H9 (cell line): ENCODE results near the gene CDC5L. TPM values are rescaled to one million over a fixed set of nuclear protein-coding genes. Genes with fewer than 3 reads are reported as not detected.

ENCODE experiments used
- DNase-seq: peaks from one replicate; pipeline ENCODE4 v3.0.0-alpha.2; 2017
- H2AFZ ChIP-seq: one replicate; pipeline ENCODE4 v1.6.1; 2013; ENCODE audit warnings: mild to moderate bottlenecking, low read length, control low read depth, moderate library complexity
- H2AK5ac ChIP-seq: 2 replicates; pipeline ENCODE4 v1.6.1; 2013; ENCODE audit warnings: low read length, control low read depth, mixed read lengths; ENCODE audit not compliant: insufficient read length
- H2BK120ac ChIP-seq: one replicate; pipeline ENCODE4 v1.6.1; 2013; ENCODE audit warnings: low read depth, mild to moderate bottlenecking, low read length, control low read depth, inconsistent platforms; ENCODE audit not compliant: poor library complexity, severe bottlenecking
- H2BK12ac ChIP-seq: 2 replicates; pipeline ENCODE4 v1.6.1; 2013; ENCODE audit warnings: low read length, control low read depth, mixed read lengths, low read depth; ENCODE audit not compliant: insufficient read length
- H2BK15ac ChIP-seq: 2 replicates; pipeline ENCODE4 v1.6.1; 2013; ENCODE audit warnings: low read depth, low read length, control low read depth
- H2BK20ac ChIP-seq: one replicate; pipeline ENCODE4 v1.6.1; 2013; ENCODE audit warnings: low read depth, mild to moderate bottlenecking, low read length, control low read depth, inconsistent platforms; ENCODE audit not compliant: poor library complexity, severe bottlenecking
- H2BK5ac ChIP-seq: 2 replicates; pipeline ENCODE4 v1.6.1; 2013; ENCODE audit warnings: low read length, control low read depth, mixed read lengths; ENCODE audit not compliant: insufficient read length
- H3K14ac ChIP-seq: 2 replicates; pipeline ENCODE4 v1.6.1; 2013; ENCODE audit warnings: low read length, control low read depth; ENCODE audit not compliant: insufficient read depth
- H3K18ac ChIP-seq: 2 replicates; pipeline ENCODE4 v1.6.1; 2013; ENCODE audit warnings: low read depth, mild to moderate bottlenecking, mixed read lengths, low read length, control low read depth; ENCODE audit not compliant: insufficient read length
- H3K23ac ChIP-seq: 2 replicates; pipeline ENCODE4 v1.6.1; 2013; ENCODE audit warnings: low read length, control low read depth, mixed read lengths, low read depth; ENCODE audit not compliant: insufficient read length
- H3K23me2 ChIP-seq: 2 replicates; pipeline ENCODE4 v1.6.1; 2013; ENCODE audit warnings: low read depth, mild to moderate bottlenecking, mixed read lengths, low read length, control low read depth; ENCODE audit not compliant: insufficient read length, poor library complexity, severe bottlenecking
- H3K27ac ChIP-seq: 2 replicates; pipeline ENCODE4 v1.5.1; 2013; ENCODE audit warnings: low read length, control low read depth, mixed read lengths, low read depth; ENCODE audit not compliant: insufficient read length
- H3K27me3 ChIP-seq: 2 replicates; pipeline ENCODE4 v1.6.1; 2013; ENCODE audit warnings: low read length, control low read depth, inconsistent platforms; ENCODE audit not compliant: insufficient read depth
- H3K4ac ChIP-seq: 2 replicates; pipeline ENCODE4 v1.6.1; 2013; ENCODE audit warnings: low read depth, mild to moderate bottlenecking, control low read depth, inconsistent platforms, low read length, moderate library complexity
- H3K4me1 ChIP-seq: 2 replicates; pipeline ENCODE4 v1.6.1; 2013; ENCODE audit warnings: low read length, control low read depth, inconsistent platforms; ENCODE audit not compliant: insufficient read depth
- H3K4me2 ChIP-seq: 2 replicates; pipeline ENCODE4 v1.6.1; 2013; ENCODE audit warnings: low read length, control low read depth, mixed read lengths; ENCODE audit not compliant: insufficient read length, insufficient read depth
- H3K56ac ChIP-seq: 2 replicates; pipeline ENCODE4 v1.6.1; 2013; ENCODE audit warnings: low read depth, mild to moderate bottlenecking, mixed read lengths, low read length, control low read depth; ENCODE audit not compliant: insufficient read length
- H3K79me1 ChIP-seq: 2 replicates; pipeline ENCODE4 v1.6.1; 2013; ENCODE audit warnings: low read depth, mild to moderate bottlenecking, moderate library complexity, low read length, control low read depth, inconsistent platforms; ENCODE audit not compliant: insufficient read depth, poor library complexity, severe bottlenecking
- H3K79me2 ChIP-seq: 2 replicates; pipeline ENCODE4 v1.6.1; 2013; ENCODE audit warnings: low read length, control low read depth, inconsistent platforms; ENCODE audit not compliant: insufficient read depth
- H3K9ac ChIP-seq: 2 replicates; pipeline ENCODE4 v1.6.1; 2013; ENCODE audit warnings: low read length, control low read depth, mixed read lengths; ENCODE audit not compliant: insufficient read length; ENCODE audit errors: extremely low read depth
- H3K9me3 ChIP-seq: one replicate; pipeline ENCODE4 v1.6.1; 2013; ENCODE audit warnings: low read depth, low read length, inconsistent platforms; ENCODE audit not compliant: control insufficient read depth
- H3T11ph ChIP-seq: one replicate; pipeline ENCODE4 v1.6.1; 2013; ENCODE audit warnings: mild to moderate bottlenecking, low read length, control low read depth, inconsistent platforms
- H4K20me1 ChIP-seq: one replicate; pipeline ENCODE4 v1.6.1; 2013; ENCODE audit not compliant: control insufficient read depth, insufficient read length, insufficient read depth
- H4K5ac ChIP-seq: 2 replicates; pipeline ENCODE4 v1.6.1; 2013; ENCODE audit warnings: low read depth, mild to moderate bottlenecking, mixed read lengths, low read length, control low read depth; ENCODE audit not compliant: insufficient read length
- H4K8ac ChIP-seq: replicated peaks from 2 replicates; pipeline ENCODE4 v1.6.1; 2013; ENCODE audit warnings: low read length, control low read depth, mixed read lengths, low read depth; ENCODE audit not compliant: insufficient read length
- H4K91ac ChIP-seq: 2 replicates; pipeline ENCODE4 v1.6.1; 2013; ENCODE audit warnings: low read depth, mild to moderate bottlenecking, moderate library complexity, mixed read lengths, low read length, control low read depth; ENCODE audit not compliant: insufficient read length
- H3K27ac Mint-ChIP-seq, 3 experiments: 2 replicates in 2 of 3; 3 replicates in 1 of 3; pipeline ENCODE4 v1.8.0; 2020 to 2021; ENCODE audit warnings: mixed read lengths in 3 of 3, mild to moderate bottlenecking in 1 of 3, moderate library complexity in 1 of 3
- H3K27me3 Mint-ChIP-seq: 2 replicates; pipeline ENCODE4 v1.8.0; 2021; ENCODE audit warnings: low read depth, mild to moderate bottlenecking, moderate library complexity, mixed read lengths
- H3K36me3 Mint-ChIP-seq, 3 experiments: 2 replicates in 2 of 3; 3 replicates in 1 of 3; pipeline ENCODE4 v1.8.0; 2020 to 2021; ENCODE audit warnings: low read depth in 3 of 3, mixed read lengths in 3 of 3; ENCODE audit not compliant: insufficient read depth in 1 of 3
- H3K4me1 Mint-ChIP-seq, 2 experiments: 2 replicates each; pipeline ENCODE4 v1.8.0; 2020; ENCODE audit warnings: mixed read lengths in 2 of 2
- H3K4me3 Mint-ChIP-seq, 2 experiments: 2 replicates in 1 of 2; 3 replicates in 1 of 2; pipeline ENCODE4 v1.8.0; 2020 to 2021; ENCODE audit warnings: mild to moderate bottlenecking in 2 of 2, mixed read lengths in 2 of 2, moderate library complexity in 1 of 2
- H3K9me3 Mint-ChIP-seq, 2 experiments: 2 replicates in 1 of 2; 3 replicates in 1 of 2; pipeline ENCODE4 v1.8.0; 2020; ENCODE audit warnings: mild to moderate bottlenecking in 2 of 2, mixed read lengths in 2 of 2, moderate library complexity in 1 of 2
- WGBS: extraction: QIAGEN DNeasy Blood & Tissue Kit; methylation state at CpG from one replicate; pipeline ENCODE4 v1.1.7; 2013; ENCODE audit warnings: missing lambda C conversion rate, low lambda C conversion rate, mixed read lengths; ENCODE audit not compliant: insufficient read length; ENCODE audit errors: extremely low coverage; 5-methylcytosine and 5-hydroxymethylcytosine counted together
- total RNA-seq: library from RNA; stranded (reverse); gene quantifications from 2 replicates; pipeline ENCODE4 v1.2.1, GENCODE V29; 2021
- TF ChIP-seq, protein P1 (sequence below): fragments of 200-600 bp; sonication (generic); conservative IDR thresholded peaks from 3 replicates; pipeline ENCODE4 v1.8.0; 2021; ENCODE audit warnings: antibody characterized with exemption, mild to moderate bottlenecking

CDC5L gene
- total RNA-seq, 1 experiment from 2014 or later: 34.3 TPM

DNA sequence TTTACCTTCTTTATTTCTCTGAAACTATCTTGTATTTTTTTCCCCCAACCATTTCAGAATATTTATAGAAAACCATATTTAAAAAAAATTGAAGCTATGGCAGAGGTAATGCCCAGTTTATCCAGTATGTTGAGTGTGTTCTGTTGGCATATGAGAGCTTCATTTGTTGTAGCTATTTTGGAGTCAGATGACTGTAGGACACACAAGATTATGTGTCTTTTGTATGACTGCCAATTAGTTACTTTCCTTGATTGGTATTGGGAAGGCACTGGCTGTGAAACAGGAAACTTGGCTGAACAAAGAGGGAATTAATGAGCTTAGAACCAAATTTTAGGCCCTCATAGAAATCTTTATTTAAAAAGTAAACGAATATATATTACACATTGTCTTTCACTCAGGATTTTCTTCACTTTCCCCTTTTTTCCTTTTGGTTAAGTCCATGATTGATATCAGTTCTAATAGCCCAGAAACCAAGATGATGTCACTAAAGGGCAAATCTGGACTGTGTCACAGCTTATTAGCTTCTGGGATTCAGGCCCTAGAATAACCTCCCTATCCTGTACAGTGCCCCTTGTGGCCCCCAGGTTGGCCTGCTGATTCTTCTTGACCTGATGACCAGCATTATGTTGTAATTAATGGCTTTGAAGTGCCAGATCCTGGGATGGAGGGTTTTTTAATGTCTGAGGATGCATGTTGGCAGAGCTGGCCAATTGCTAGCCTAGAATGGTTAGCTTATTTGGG lies 10.1 kb downstream of the CDC5L start:
- no peak overlapping the region for H2BK15ac ChIP-seq
- no peaks in the 10 kb centered on the region for H3K23me2 ChIP-seq
- TF ChIP-seq, protein P1, sequence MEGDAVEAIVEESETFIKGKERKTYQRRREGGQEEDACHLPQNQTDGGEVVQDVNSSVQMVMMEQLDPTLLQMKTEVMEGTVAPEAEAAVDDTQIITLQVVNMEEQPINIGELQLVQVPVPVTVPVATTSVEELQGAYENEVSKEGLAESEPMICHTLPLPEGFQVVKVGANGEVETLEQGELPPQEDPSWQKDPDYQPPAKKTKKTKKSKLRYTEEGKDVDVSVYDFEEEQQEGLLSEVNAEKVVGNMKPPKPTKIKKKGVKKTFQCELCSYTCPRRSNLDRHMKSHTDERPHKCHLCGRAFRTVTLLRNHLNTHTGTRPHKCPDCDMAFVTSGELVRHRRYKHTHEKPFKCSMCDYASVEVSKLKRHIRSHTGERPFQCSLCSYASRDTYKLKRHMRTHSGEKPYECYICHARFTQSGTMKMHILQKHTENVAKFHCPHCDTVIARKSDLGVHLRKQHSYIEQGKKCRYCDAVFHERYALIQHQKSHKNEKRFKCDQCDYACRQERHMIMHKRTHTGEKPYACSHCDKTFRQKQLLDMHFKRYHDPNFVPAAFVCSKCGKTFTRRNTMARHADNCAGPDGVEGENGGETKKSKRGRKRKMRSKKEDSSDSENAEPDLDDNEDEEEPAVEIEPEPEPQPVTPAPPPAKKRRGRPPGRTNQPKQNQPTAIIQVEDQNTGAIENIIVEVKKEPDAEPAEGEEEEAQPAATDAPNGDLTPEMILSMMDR: peak; percentile 19; the same call in 1 of the 3 replicates
- no peak overlapping the region for H2AFZ ChIP-seq
- H3K56ac ChIP-seq: no peak overlapping the region
- no peak overlapping the region for H2BK12ac ChIP-seq
- H3K27me3 ChIP-seq: no peaks in the 10 kb centered on the region
- H3K4me1 ChIP-seq: no peaks in the 10 kb centered on the region
- H4K20me1 ChIP-seq: no peaks in the 10 kb centered on the region
- H3T11ph ChIP-seq: no peak overlapping the region
- H3K27ac Mint-ChIP-seq: no peak overlapping the region
- no CpG with 5 or more reads among the region's 1 CpG for WGBS
- no peak overlapping the region for H3K18ac ChIP-seq
- H3K9me3 Mint-ChIP-seq: no peaks in the 10 kb centered on the region
- no peak overlapping the region for H3K14ac ChIP-seq
- no peak overlapping the region for H4K5ac ChIP-seq
- peaks cover 48 to 86% (median 82%) of the 10 kb centered on the region in 3 experiments for H3K36me3 Mint-ChIP-seq
- H2BK20ac ChIP-seq: no peak overlapping the region
- peaks cover 6% of the 10 kb centered on the region for H3K79me1 ChIP-seq
- H2BK120ac ChIP-seq: no peak overlapping the region
- H3K4me2 ChIP-seq: no peak overlapping the region
- H3K27ac ChIP-seq: no peak overlapping the region
- H3K23ac ChIP-seq: no peak overlapping the region
- no peak overlapping the region for H2BK5ac ChIP-seq
- no peaks in the 10 kb centered on the region for H3K9me3 ChIP-seq
- no peak for DNase-seq
- no peak overlapping the region for H3K9ac ChIP-seq
- no peak overlapping the region for H4K8ac ChIP-seq
- H3K4me1 Mint-ChIP-seq: no peaks in the 10 kb centered on the region
- H3K27me3 Mint-ChIP-seq: no peaks in the 10 kb centered on the region
- H3K4me3 Mint-ChIP-seq: no peak overlapping the region
- H3K79me2 ChIP-seq: no peaks in the 10 kb centered on the region; the same call in 1 of the 2 replicates
- H2AK5ac ChIP-seq: no peak overlapping the region
- H4K91ac ChIP-seq: no peak overlapping the region
- no peak overlapping the region for H3K4ac ChIP-seq
